WTC11 (cell line): ENCODE results near the gene SND1. TPM values are rescaled to one million over a fixed set of nuclear protein-coding genes. Genes with fewer than 3 reads are reported as not detected.
A peak's percentile ranks its signal among the peaks of the same experiment; 100 is the strongest.

Experiments
- ATAC-seq: fragments of 200-7000 bp; cut with Tn5 transposase; 2 replicates; pipeline ENCODE4 v1.10.0; 2021; ENCODE audit warnings: mild to moderate bottlenecking, moderate library complexity
- CTCF ChIA-PET: fragments of 300-600 bp; sonication (Branson Sonifier 250); formaldehyde crosslinking; loops from one replicate; lab custom pipeline; 2021; ENCODE audit warnings: antibody characterized with exemption; lab: Charles Lee
- POLR2A ChIA-PET: fragments of 350-600 bp; sonication (Branson Sonifier 250); formaldehyde crosslinking; loops from one replicate; lab custom pipeline; 2021; ENCODE audit warnings: antibody characterized with exemption; lab: Charles Lee
- DNase-seq: peaks from one replicate; pipeline ENCODE4 v3.0.0; 2021; ENCODE audit warnings: low spot score
- H3K27ac Mint-ChIP-seq: 2 replicates; pipeline ENCODE4 v1.8.0; 2021; ENCODE audit warnings: mixed read lengths
- H3K27me3 Mint-ChIP-seq: 2 replicates; pipeline ENCODE4 v1.8.0; 2021; ENCODE audit warnings: low read depth, mild to moderate bottlenecking, moderate library complexity, mixed read lengths
- H3K36me3 Mint-ChIP-seq: 2 replicates; pipeline ENCODE4 v1.8.0; 2021; ENCODE audit warnings: mixed read lengths
- H3K4me1 Mint-ChIP-seq: 2 replicates; pipeline ENCODE4 v1.8.0; 2022; ENCODE audit warnings: mixed read lengths
- H3K4me3 Mint-ChIP-seq: 2 replicates; pipeline ENCODE4 v1.8.0; 2021; ENCODE audit warnings: mild to moderate bottlenecking, moderate library complexity, mixed read lengths
- H3K9me3 Mint-ChIP-seq: 2 replicates; pipeline ENCODE4 v1.8.0; 2021; ENCODE audit warnings: mixed read lengths
- AFF4 ChIP-seq: sonication (generic); formaldehyde crosslinking; IDR thresholded peaks from 2 replicates; pipeline ENCODE4 v1.8.1; 2023; ENCODE audit warnings: mild to moderate bottlenecking, missing genetic modification reagents, borderline replicate concordance
- CDX4 ChIP-seq: fragments of 250-450 bp; sonication (Bioruptor Pico); IDR thresholded peaks from 2 replicates; pipeline ENCODE4 v1.9.0; 2021; ENCODE audit warnings: moderate library complexity, mild to moderate bottlenecking, inconsistent platforms, borderline replicate concordance
- FOXP1 ChIP-seq: sonication (generic); formaldehyde crosslinking; IDR thresholded peaks from 2 replicates; pipeline ENCODE4 v1.8.0; 2022; ENCODE audit warnings: missing genetic modification reagents, mild to moderate bottlenecking, moderate library complexity, borderline replicate concordance
- ZNF121 ChIP-seq: sonication (generic); formaldehyde crosslinking; IDR thresholded peaks from 2 replicates; pipeline ENCODE4 v1.8.0; 2023; ENCODE audit warnings: missing genetic modification reagents
- ZNF138 ChIP-seq: sonication (generic); formaldehyde crosslinking; conservative IDR thresholded peaks from 2 replicates; pipeline ENCODE4 v1.8.1; 2022; ENCODE audit warnings: mild to moderate bottlenecking, moderate library complexity, missing genetic modification reagents
- ZNF219 ChIP-seq: sonication (generic); formaldehyde crosslinking; IDR thresholded peaks from 2 replicates; pipeline ENCODE4 v1.8.0; 2023; ENCODE audit warnings: missing genetic modification reagents, mild to moderate bottlenecking, borderline replicate concordance
- ZNF423 ChIP-seq: fragments of 250-450 bp; sonication (Bioruptor Pico); IDR thresholded peaks from 2 replicates; pipeline ENCODE4 v2.1.2; 2022; ENCODE audit warnings: mild to moderate bottlenecking, moderate library complexity
- ZNF425 ChIP-seq: fragments of 250-450 bp; sonication (Bioruptor Pico); conservative IDR thresholded peaks from 2 replicates; pipeline ENCODE4 v1.9.0; 2021; ENCODE audit warnings: mild to moderate bottlenecking
- ZNF532 ChIP-seq: fragments of 250-450 bp; sonication (Bioruptor Pico); IDR thresholded peaks from 2 replicates; pipeline ENCODE4 v1.9.0; 2021; ENCODE audit warnings: mild to moderate bottlenecking, borderline replicate concordance
- ZNF671 ChIP-seq: fragments of 250-450 bp; sonication (Bioruptor Pico); IDR thresholded peaks from 2 replicates; pipeline ENCODE4 v1.8.0; 2021; ENCODE audit warnings: mild to moderate bottlenecking
- total RNA-seq: library from RNA; stranded (reverse); gene quantifications from 3 replicates; pipeline ENCODE4 v1.2.3, GENCODE V29; 2021
- TF ChIP-seq, protein P1 (sequence below): fragments of 250-450 bp; sonication (Bioruptor Pico); IDR thresholded peaks from 2 replicates; pipeline ENCODE4 v1.9.0; 2021; ENCODE audit warnings: mild to moderate bottlenecking
- TF ChIP-seq, protein P2 (sequence below): sonication (generic); formaldehyde crosslinking; conservative IDR thresholded peaks from 2 replicates; pipeline ENCODE4 v1.8.1; 2022; ENCODE audit warnings: mild to moderate bottlenecking, missing genetic modification reagents
- TF ChIP-seq, protein P3 (sequence below): sonication (generic); formaldehyde crosslinking; IDR thresholded peaks from 2 replicates; pipeline ENCODE4 v1.8.0; 2023; ENCODE audit warnings: missing genetic modification reagents

Gene SND1
- total RNA-seq, 1 experiment from 2014 or later: 261 TPM

DNA sequence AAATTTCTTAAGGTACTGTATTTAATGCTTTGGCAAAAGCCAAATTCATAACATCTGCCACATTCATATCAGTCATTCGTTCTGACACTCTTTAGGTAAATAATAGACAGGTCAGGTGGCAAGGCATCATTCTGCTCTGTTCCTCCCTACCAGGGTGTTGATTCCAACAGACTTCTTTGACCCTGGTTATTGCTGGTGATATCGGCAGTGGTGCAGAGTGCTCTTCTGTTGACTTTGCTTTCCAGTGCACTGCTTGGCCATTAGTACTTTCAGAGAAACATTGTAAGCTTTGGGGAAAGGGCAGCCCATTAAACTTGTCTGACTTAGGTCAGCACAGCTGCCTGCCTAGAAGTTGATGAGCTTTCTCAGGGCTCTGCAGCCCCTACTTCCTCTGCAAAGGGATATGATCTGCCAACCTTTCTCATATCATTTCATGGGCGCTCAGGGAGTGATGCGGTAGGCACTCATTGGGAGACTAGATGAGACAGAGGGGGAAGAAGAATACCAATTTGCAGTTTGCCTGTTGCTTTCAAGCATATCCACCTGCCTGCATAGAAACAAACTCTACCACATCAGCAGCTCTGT is 240.0 kb downstream of the SND1 start:
- H3K4me3 Mint-ChIP-seq: no peak overlapping the region
- TF ChIP-seq FOXP1: no peak
- TF ChIP-seq, protein P1, sequence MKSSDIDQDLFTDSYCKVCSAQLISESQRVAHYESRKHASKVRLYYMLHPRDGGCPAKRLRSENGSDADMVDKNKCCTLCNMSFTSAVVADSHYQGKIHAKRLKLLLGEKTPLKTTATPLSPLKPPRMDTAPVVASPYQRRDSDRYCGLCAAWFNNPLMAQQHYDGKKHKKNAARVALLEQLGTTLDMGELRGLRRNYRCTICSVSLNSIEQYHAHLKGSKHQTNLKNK (CRISPR knock-in tag): no peak
- TF ChIP-seq CDX4 (CRISPR knock-in tag): no peak
- TF ChIP-seq ZNF121 (CRISPR knock-in tag): no peak
- TF ChIP-seq ZNF219 (CRISPR knock-in tag): no peak
- no peak for TF ChIP-seq ZNF671 (CRISPR knock-in tag)
- TF ChIP-seq AFF4 (CRISPR knock-in tag): no peak
- no peak for TF ChIP-seq ZNF425 (CRISPR knock-in tag)
- no peak for TF ChIP-seq ZNF423 (CRISPR knock-in tag)
- TF ChIP-seq, protein P2, sequence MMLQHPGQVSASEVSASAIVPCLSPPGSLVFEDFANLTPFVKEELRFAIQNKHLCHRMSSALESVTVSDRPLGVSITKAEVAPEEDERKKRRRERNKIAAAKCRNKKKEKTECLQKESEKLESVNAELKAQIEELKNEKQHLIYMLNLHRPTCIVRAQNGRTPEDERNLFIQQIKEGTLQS (CRISPR knock-in tag): no peak
- TF ChIP-seq ZNF138 (CRISPR knock-in tag): no peak
- TF ChIP-seq ZNF532 (CRISPR knock-in tag): no peak
- TF ChIP-seq, protein P3, sequence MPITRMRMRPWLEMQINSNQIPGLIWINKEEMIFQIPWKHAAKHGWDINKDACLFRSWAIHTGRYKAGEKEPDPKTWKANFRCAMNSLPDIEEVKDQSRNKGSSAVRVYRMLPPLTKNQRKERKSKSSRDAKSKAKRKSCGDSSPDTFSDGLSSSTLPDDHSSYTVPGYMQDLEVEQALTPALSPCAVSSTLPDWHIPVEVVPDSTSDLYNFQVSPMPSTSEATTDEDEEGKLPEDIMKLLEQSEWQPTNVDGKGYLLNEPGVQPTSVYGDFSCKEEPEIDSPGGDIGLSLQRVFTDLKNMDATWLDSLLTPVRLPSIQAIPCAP: no peak
- H3K27me3 Mint-ChIP-seq: no peaks in the 10 kb centered on the region
- peaks cover 63% of the 10 kb centered on the region for H3K4me1 Mint-ChIP-seq
- 0 out of 2 replicates have a peak overlapping the region, but pooled peaks have one; percentile 23 for H3K27ac Mint-ChIP-seq
- no peaks in the 10 kb centered on the region for H3K9me3 Mint-ChIP-seq
- CTCF ChIA-PET: no interaction called here
- peaks cover 16% of the 10 kb centered on the region for H3K36me3 Mint-ChIP-seq
- ATAC-seq (no peak), DNase-seq (no peak)
- POLR2A ChIA-PET: no interaction called here
